Lung (tissue), 12 donors: Measurements from ENCODE around the gene FGF1. TPM values are rescaled to one million over a fixed set of nuclear protein-coding genes. Genes with fewer than 3 reads are reported as not detected.

Source experiments
- ATAC-seq: fragments of 200-7000 bp; cut with Tn5 transposase; one replicate; pipeline ENCODE4 v1.9.1; 2020; ENCODE audit warnings: moderate number of reproducible peaks; ENCODE audit not compliant: insufficient read depth, low FRiP score
- DNase-seq, 3 donors: peaks; one replicate each; pipeline ENCODE4 v3.0.0-alpha.2; 2013 to 2017
- H3K27ac ChIP-seq, 2 donors: one replicate each; pipeline ENCODE4 v1.5.1; 2013; ENCODE audit warnings: mild to moderate bottlenecking in 2 of 2, moderate library complexity in 2 of 2, control low read depth in 1 of 2, inconsistent platforms in 1 of 2, low read depth in 1 of 2, low read length in 1 of 2
- H3K27me3 ChIP-seq, 3 donors: one replicate each; pipeline ENCODE4 v1.5.1; 2013; ENCODE audit warnings: low read length in 2 of 3; ENCODE audit not compliant: control insufficient read depth in 3 of 3, insufficient read depth in 3 of 3
- H3K36me3 ChIP-seq, 4 donors: one replicate each; pipeline ENCODE4 v1.5.1; 2013; ENCODE audit warnings: low read length in 4 of 4, mild to moderate bottlenecking in 1 of 4, moderate library complexity in 1 of 4; ENCODE audit not compliant: control insufficient read depth in 4 of 4, insufficient read depth in 4 of 4
- H3K4me1 ChIP-seq, 5 donors: one replicate each; pipeline ENCODE4 v1.5.1; 2013; ENCODE audit warnings: low read length in 5 of 5, mild to moderate bottlenecking in 2 of 5, moderate library complexity in 1 of 5; ENCODE audit not compliant: control insufficient read depth in 5 of 5, insufficient read depth in 5 of 5
- H3K4me3 ChIP-seq: one replicate; pipeline ENCODE4 v1.5.1; 2013; ENCODE audit warnings: mild to moderate bottlenecking, control low read depth, moderate library complexity
- H3K9ac ChIP-seq, 2 donors: one replicate each; pipeline ENCODE4 v1.5.1; 2013; ENCODE audit warnings: low read length in 2 of 2, control low read depth in 1 of 2; ENCODE audit not compliant: insufficient read depth in 1 of 2
- H3K9me3 ChIP-seq, 4 donors: one replicate each; pipeline ENCODE4 v1.5.1; 2013; ENCODE audit warnings: low read length in 3 of 4, mild to moderate bottlenecking in 1 of 4, moderate library complexity in 1 of 4; ENCODE audit not compliant: control insufficient read depth in 4 of 4, insufficient read depth in 3 of 4
- CTCF ChIP-seq: IDR thresholded peaks from 2 replicates; pipeline ENCODE4 v1.5.1; 2012; ENCODE audit warnings: mild to moderate bottlenecking; ENCODE audit errors: control extremely low read depth, extremely low read depth
- WGBS, 2 donors: extraction: QIAGEN DNeasy Blood & Tissue Kit; methylation state at CpG; one replicate each; pipeline ENCODE4 v1.1.7; 2013; 5-methylcytosine and 5-hydroxymethylcytosine counted together
- polyA plus RNA-seq, 2 donors: library from polyadenylated mRNA; stranded (reverse); fragments of 200-250 nt; gene quantifications; one replicate each; pipeline ENCODE4 v1.2.1, GENCODE V29; 2013
- total RNA-seq, 2 donors: library from RNA; depleted of rRNA in 1 of 2; stranded (reverse); fragments of >200 nt in 1 of 2; gene quantifications; one replicate each; pipeline ENCODE4 v1.2.1, GENCODE V29; 2014 to 2021
- donor health status: control.
- donor health status: control.
- donor health status: Bipolar disorder and iron deficiency.
- donor health status: healthy.
- donor health status: DM: yes; HTN: yes; CAD: no.

FGF1 gene
- total and polyA plus RNA-seq, 4 donors, result 0.47 to 1.4 (median 1.0) TPM

DNA sequence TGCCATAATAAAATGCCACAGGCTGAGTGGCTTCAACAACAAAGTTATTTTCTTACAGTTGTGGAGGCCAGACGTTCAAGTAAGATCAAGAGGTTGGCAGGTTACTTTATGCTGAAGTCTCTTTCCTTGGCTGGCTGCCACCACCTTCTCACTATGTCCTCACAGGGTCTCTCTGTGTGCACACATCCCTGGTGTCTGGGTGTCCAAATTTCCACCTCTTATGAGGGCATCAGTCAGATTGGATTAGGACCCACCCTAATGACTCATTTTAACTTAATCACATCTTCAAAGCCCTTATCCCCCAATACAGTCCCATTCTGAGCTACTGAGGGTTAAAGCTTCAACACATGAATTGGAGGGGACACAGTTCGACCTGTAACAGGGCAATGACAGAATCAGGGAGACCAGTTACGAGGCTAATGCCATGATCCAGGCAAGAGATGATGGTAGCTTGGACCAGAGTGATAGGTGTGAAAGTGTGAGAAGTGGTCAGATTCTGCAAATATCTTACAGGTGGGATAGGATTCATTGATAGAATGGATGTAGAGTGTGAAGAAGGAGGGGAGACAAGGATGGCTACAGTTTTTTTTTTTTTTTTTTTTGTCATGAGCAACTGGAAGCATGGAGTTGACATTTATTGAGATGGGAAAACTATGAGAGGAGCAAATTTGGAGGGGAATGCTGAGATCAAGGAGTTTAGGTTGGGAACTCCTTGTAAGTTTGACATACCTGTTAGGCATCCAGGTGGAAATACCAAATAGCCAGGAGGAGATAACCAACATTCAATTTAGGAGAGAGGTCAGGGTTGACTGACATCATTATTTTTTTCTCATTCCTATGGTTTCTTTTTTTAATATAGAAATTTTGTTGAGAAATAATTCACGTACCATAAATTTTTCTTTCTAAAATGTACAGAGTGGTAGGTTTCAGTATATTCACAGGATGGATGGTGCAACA lies 39.6 kb upstream of the FGF1 start:
- Histone ChIP-seq H3K27ac (no peak overlapping the region), H3K36me3 (no peaks in the 10 kb centered on the region), H3K4me1 (peaks cover 0 to 3% (median 0%) of the 10 kb centered on the region in 5 donors), H3K9me3 (no peaks in the 10 kb centered on the region), H3K9ac (no peak overlapping the region), H3K4me3 (no peak overlapping the region), H3K27me3 (no peaks in the 10 kb centered on the region)
- no peak for TF ChIP-seq CTCF
- no peak for DNase-seq
- WGBS, 2 donors, result 67 to 75% methylated on average over 4 of the region's 4 CpGs
- no peak for ATAC-seq

DNA sequence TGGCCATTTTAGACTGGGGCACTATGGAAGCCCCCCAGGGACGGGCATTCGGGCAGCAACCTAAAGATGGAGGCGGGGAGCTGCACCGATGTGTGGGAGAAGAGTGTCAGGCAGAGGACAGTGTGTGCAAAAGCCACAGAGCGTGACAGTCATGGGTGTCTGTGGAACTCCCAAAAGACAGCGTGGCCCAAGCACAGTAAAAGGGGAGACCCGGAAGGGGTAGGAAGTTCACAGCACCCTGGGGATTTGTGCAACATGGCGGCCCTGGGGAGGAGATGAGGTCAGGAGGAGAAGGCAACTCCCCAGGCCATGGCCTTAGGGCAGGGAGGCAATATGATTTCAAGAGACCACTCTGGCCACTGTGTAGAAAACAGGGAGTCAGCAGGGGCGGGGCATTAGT lies 38.9 kb upstream of the FGF1 start:
- Histone ChIP-seq H3K27ac (no peak overlapping the region), H3K4me3 (no peak overlapping the region), H3K9ac (no peak overlapping the region), H3K27me3 (no peaks in the 10 kb centered on the region), H3K36me3 (no peaks in the 10 kb centered on the region), H3K9me3 (no peaks in the 10 kb centered on the region), H3K4me1 (peaks cover 0 to 3% (median 0%) of the 10 kb centered on the region in 5 donors)
- no peak for DNase-seq
- ATAC-seq, result no peak
- TF ChIP-seq CTCF, result no peak
- 94 to 96% methylated on average over 9 of the region's 9 CpGs for WGBS, 2 donors

DNA sequence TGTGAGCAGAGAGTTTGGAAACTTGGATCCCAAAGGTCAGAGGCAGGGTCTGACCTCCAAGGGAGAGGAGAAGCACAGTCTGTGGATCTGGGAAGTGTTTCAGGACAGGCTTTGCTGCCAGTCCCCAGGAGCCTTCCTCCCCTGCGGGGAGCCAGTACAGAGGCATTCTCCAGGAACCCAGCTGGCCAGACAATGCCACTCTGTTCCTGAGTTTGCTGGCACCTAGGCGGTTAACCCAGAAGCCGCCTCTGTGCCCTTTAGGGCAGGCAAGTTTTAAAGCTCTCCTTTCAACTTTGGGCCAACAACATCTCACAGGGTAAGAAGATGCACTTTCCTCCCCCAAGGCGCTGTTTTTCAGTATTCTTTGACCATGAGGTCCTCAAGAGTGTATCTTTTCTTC lies 37.0 kb upstream of the FGF1 start:
- peaks cover 0 to 3% (median 0%) of the 10 kb centered on the region in 5 donors for H3K4me1 ChIP-seq
- 97 to 99% methylated on average over 4 of the region's 4 CpGs for WGBS, 2 donors
- no peak overlapping the region for H3K27ac ChIP-seq
- H3K27me3 ChIP-seq, result no peaks in the 10 kb centered on the region
- no peak for DNase-seq
- no peaks in the 10 kb centered on the region for H3K9me3 ChIP-seq
- ATAC-seq, result no peak
- H3K36me3 ChIP-seq, result no peaks in the 10 kb centered on the region
- no peak for TF ChIP-seq CTCF
- no peak overlapping the region for H3K9ac ChIP-seq
- H3K4me3 ChIP-seq, result no peak overlapping the region
